ENCODE data around the gene SERTM2. TPM values are rescaled to one million over a fixed set of nuclear protein-coding genes. Genes with fewer than 3 reads are reported as not detected.

The SERTM2 gene
- total and polyA plus RNA-seq, 2 experiments from 2014 or later, result 0.27 to 0.59 TPM

GRCh38 chrX:111470681-111471403 is 40.6 kb upstream of the SERTM2 start:
- TF ChIP-seq EZH2 (IDR thresholded peaks at IDR 0.05; ENCODE audit: low read depth, unreplicated experiment) (no peak), CREB1 (CRISPR knock-in tag; IDR thresholded peaks at IDR 0.05; ENCODE audit: low read depth) (no peak), STAT1 (IDR thresholded peaks at IDR 0.05; ENCODE audit: unreplicated experiment) (no peak), ZNF114 (CRISPR knock-in tag; IDR thresholded peaks at IDR 0.05) (no peak), NANOG (IDR thresholded peaks at IDR 0.05; ENCODE audit: borderline replicate concordance) (no peak), REST (IDR thresholded peaks at IDR 0.05; ENCODE audit: unreplicated experiment) (no peak), CTCF (conservative IDR thresholded peaks at IDR 0.05; ENCODE audit: low read depth in 2 of 2) (no peak), ZNF462 (CRISPR knock-in tag; IDR thresholded peaks at IDR 0.05) (no peak), JUNB (IDR thresholded peaks at IDR 0.05; ENCODE audit: unreplicated experiment) (no peak), EZH2phosphoT487 (IDR thresholded peaks at IDR 0.05; ENCODE audit: unreplicated experiment) (no peak), POLR2AphosphoS5 (IDR thresholded peaks at IDR 0.05; ENCODE audit: low read depth) (no peak), ETS1 (IDR thresholded peaks at IDR 0.05) (no peak), ZNF331 (CRISPR knock-in tag; IDR thresholded peaks at IDR 0.05; ENCODE audit: low read depth) (no peak)
- no peak overlapping the region for H3K27ac ChIP-seq (ENCODE audit: low read depth)
- no peak overlapping the region for H2AFZ ChIP-seq
- Mint-ChIP-seq H3K27ac (no peak overlapping the region), H3K4me1 (peaks cover 9% of the 10 kb centered on the region), H3K9me3 (peaks cover 9% of the 10 kb centered on the region; the same call in 1 of the 3 replicates), H3K4me3 (no peak overlapping the region), H3K27me3 (ENCODE audit: insufficient read depth, low read depth, poor library complexity) (no peaks in the 10 kb centered on the region), H3K36me3 (ENCODE audit: low read depth) (peaks cover 4% of the 10 kb centered on the region; the same call in 2 of the 3 replicates)
- DNase-seq (ENCODE audit: low spot score) (no peak), ATAC-seq (no peak)
- H3K4me2 ChIP-seq, result no peak overlapping the region
- H3K4me3 ChIP-seq, result no peak overlapping the region
- H4K20me1 ChIP-seq (replicated peaks; ENCODE audit: insufficient read depth), result no peaks in the 10 kb centered on the region
- no peaks in the 10 kb centered on the region for H3K27me3 ChIP-seq (ENCODE audit: insufficient read depth)
- H3K36me3 ChIP-seq (ENCODE audit: insufficient read depth), result no peaks in the 10 kb centered on the region
- peaks cover 8% of the 10 kb centered on the region; the same call in 1 of the 2 replicates for H3K4me1 ChIP-seq (ENCODE audit: insufficient read depth)
- H3K9me2 ChIP-seq (ENCODE audit: insufficient read depth), result no peaks in the 10 kb centered on the region
- H3F3A ChIP-seq (replicated peaks; ENCODE audit: low read depth), result no peaks in the 10 kb centered on the region
- no peaks in the 10 kb centered on the region for H3K79me2 ChIP-seq (replicated peaks; ENCODE audit: insufficient read depth)

All from GM23338 (cell line).